K562 (cell line): ENCODE measurements around the gene DPM1. TPM values are rescaled to one million over a fixed set of nuclear protein-coding genes. Genes with fewer than 3 reads are reported as not detected.
A peak's percentile ranks its signal among the peaks of the same experiment; 100 is the strongest.

Experiments
- BRD9 ChIP-seq: fragments of 450-650 bp; IDR thresholded peaks from 2 replicates; pipeline ENCODE4 v1.6.1; 2018; ENCODE audit warnings: low read depth; ENCODE audit not compliant: partially characterized antibody
- CBFA2T2 ChIP-seq: fragments of 450-650 bp; conservative IDR thresholded peaks from 2 replicates; pipeline ENCODE4 v1.6.1; 2017; ENCODE audit warnings: mild to moderate bottlenecking
- EWSR1 ChIP-seq: fragments of 450-650 bp; IDR thresholded peaks from 2 replicates; pipeline ENCODE4 v1.6.1; 2018; ENCODE audit warnings: borderline replicate concordance, mild to moderate bottlenecking, low read depth, moderate library complexity; ENCODE audit not compliant: partially characterized antibody
- HMG20A ChIP-seq: fragments of 450-650 bp; formaldehyde crosslinking; conservative IDR thresholded peaks from 2 replicates; pipeline ENCODE4 v1.4.0; 2020; ENCODE audit warnings: mild to moderate bottlenecking, mixed read lengths
- IFI16 ChIP-seq: fragments of 250-450 bp; sonication (Bioruptor Pico); IDR thresholded peaks from 2 replicates; pipeline ENCODE4 v2.1.2; 2022; ENCODE audit warnings: mild to moderate bottlenecking, inconsistent platforms
- KLF10 ChIP-seq: fragments of 250-450 bp; sonication (Bioruptor Pico); IDR thresholded peaks from 2 replicates; pipeline ENCODE4 v1.6.1; 2021; ENCODE audit warnings: matching md5 sums
- MCM5 ChIP-seq: fragments of 450-650 bp; IDR thresholded peaks from 2 replicates; pipeline ENCODE4 v1.6.1; 2016; ENCODE audit warnings: low read depth
- NR1H2 ChIP-seq: sonication (generic); formaldehyde crosslinking; IDR thresholded peaks from 2 replicates; pipeline ENCODE4 v1.4.0; 2020; ENCODE audit warnings: mild to moderate bottlenecking, missing genetic modification reagents
- PYGO2 ChIP-seq: fragments of 450-650 bp; IDR thresholded peaks from 2 replicates; pipeline ENCODE4 v1.6.1; 2016; ENCODE audit warnings: mild to moderate bottlenecking, missing genetic modification characterization, moderate library complexity, missing compliant biosample characterization
- SRSF7 ChIP-seq: fragments of 200-400 bp; formaldehyde crosslinking; optimal IDR thresholded peaks from 2 replicates; pipeline ENCODE3; 2017; ENCODE audit warnings: mild to moderate bottlenecking, low read depth, low read length
- STAT5A ChIP-seq: IDR thresholded peaks from 2 replicates; pipeline ENCODE4 v1.6.1; 2012; ENCODE audit warnings: low read length, inconsistent platforms, borderline replicate concordance
- ZFP1 ChIP-seq: fragments of 450-650 bp; formaldehyde crosslinking; IDR thresholded peaks from 2 replicates; pipeline ENCODE4 v1.4.0; 2020; ENCODE audit warnings: mild to moderate bottlenecking, mixed read lengths
- ZNF274 ChIP-seq: IDR thresholded peaks from 2 replicates; pipeline ENCODE4 v1.6.1; 2011; ENCODE audit warnings: low read depth, mild to moderate bottlenecking, low read length, moderate library complexity, borderline replicate concordance
- polyA plus RNA-seq, 8 experiments: library from polyadenylated mRNA; depleted of rRNA in 4 of 8; stranded (reverse) in 5 of 8; unstranded in 3 of 8; fragments of >200 nt; fragmentation: Nextera tagmentation in 2 of 8; fragmentation: Illumina TruSeq in 1 of 8; extraction: Ambion mirVana in 2 of 8; extraction: Trizol in 1 of 8; gene quantifications; 2 replicates each; pipeline versions ENCODE4 v1.2.1 to v1.2.3, GENCODE V29; 2011 to 2014; ENCODE audit warnings: inconsistent platforms in 1 of 8, missing spikeins in 1 of 8
- total RNA-seq, 7 experiments: library from RNA; depleted of rRNA in 6 of 7; stranded (reverse); fragments of >200 nt in 6 of 7; fragmentation: Illumina TruSeq in 2 of 7; extraction: Trizol in 2 of 7; gene quantifications; 2 replicates each; pipeline versions ENCODE4 v1.2.1 to v1.2.3, GENCODE V29; 2011 to 2021; ENCODE audit warnings: low replicate concordance in 1 of 7
- TF ChIP-seq, protein P1 (sequence below): fragments of 450-650 bp; IDR thresholded peaks from 2 replicates; pipeline ENCODE4 v1.6.1; 2016; ENCODE audit warnings: mild to moderate bottlenecking, moderate library complexity
- TF ChIP-seq, protein P2 (sequence below): sonication (generic); formaldehyde crosslinking; IDR thresholded peaks from 2 replicates; pipeline ENCODE4 v1.9.0; 2022; ENCODE audit warnings: mild to moderate bottlenecking, missing genetic modification reagents
- TF ChIP-seq, protein P3 (sequence below): sonication (generic); formaldehyde crosslinking; IDR thresholded peaks from 2 replicates; pipeline ENCODE4 v1.8.0; 2022; ENCODE audit warnings: missing genetic modification reagents, mild to moderate bottlenecking, moderate library complexity, borderline replicate concordance

The DPM1 gene
- total and polyA plus RNA-seq, 9 of the 15 experiments (the other 6 are each of a cell fraction or from before 2014, with no cell fraction given), result 75.2 to 190 (median 153) TPM

DNA sequence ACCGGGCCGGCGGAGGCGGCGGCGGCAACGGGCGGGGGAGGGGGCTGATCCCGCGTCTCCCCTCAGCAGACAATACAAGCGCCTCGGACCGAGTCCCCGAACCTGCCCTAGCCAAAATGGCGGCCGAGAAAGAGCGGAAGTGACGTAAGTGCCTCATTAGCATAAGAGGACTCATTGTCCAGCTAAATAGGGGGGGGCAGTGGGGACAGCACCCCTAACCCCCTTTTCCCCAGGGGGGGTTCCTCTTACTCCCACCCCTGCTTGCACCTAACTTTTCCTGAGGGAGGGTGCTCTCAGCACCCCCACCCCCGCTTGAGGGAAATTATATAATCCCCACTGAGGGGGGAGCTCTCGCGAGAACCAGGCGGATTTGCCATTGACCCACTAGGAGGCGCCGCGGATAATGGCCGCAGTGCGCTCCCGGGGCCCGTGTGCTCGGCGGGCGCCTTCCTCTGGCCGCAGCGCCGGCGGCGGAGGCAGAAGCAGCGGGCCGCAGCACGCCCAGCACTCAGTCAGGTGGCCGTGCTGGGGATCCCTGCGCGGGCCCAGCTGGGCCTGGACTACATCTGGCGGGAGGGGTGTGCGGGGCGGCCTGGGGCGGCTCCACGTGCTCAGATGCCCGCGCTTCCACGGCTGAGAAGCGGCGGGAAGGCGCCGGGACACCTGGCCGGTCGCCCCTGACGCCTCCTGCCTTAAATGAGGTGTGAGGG is 26.9 kb downstream of the DPM1 start, which contains the start of gene ADNP (continued):
- TF ChIP-seq, protein P1, sequence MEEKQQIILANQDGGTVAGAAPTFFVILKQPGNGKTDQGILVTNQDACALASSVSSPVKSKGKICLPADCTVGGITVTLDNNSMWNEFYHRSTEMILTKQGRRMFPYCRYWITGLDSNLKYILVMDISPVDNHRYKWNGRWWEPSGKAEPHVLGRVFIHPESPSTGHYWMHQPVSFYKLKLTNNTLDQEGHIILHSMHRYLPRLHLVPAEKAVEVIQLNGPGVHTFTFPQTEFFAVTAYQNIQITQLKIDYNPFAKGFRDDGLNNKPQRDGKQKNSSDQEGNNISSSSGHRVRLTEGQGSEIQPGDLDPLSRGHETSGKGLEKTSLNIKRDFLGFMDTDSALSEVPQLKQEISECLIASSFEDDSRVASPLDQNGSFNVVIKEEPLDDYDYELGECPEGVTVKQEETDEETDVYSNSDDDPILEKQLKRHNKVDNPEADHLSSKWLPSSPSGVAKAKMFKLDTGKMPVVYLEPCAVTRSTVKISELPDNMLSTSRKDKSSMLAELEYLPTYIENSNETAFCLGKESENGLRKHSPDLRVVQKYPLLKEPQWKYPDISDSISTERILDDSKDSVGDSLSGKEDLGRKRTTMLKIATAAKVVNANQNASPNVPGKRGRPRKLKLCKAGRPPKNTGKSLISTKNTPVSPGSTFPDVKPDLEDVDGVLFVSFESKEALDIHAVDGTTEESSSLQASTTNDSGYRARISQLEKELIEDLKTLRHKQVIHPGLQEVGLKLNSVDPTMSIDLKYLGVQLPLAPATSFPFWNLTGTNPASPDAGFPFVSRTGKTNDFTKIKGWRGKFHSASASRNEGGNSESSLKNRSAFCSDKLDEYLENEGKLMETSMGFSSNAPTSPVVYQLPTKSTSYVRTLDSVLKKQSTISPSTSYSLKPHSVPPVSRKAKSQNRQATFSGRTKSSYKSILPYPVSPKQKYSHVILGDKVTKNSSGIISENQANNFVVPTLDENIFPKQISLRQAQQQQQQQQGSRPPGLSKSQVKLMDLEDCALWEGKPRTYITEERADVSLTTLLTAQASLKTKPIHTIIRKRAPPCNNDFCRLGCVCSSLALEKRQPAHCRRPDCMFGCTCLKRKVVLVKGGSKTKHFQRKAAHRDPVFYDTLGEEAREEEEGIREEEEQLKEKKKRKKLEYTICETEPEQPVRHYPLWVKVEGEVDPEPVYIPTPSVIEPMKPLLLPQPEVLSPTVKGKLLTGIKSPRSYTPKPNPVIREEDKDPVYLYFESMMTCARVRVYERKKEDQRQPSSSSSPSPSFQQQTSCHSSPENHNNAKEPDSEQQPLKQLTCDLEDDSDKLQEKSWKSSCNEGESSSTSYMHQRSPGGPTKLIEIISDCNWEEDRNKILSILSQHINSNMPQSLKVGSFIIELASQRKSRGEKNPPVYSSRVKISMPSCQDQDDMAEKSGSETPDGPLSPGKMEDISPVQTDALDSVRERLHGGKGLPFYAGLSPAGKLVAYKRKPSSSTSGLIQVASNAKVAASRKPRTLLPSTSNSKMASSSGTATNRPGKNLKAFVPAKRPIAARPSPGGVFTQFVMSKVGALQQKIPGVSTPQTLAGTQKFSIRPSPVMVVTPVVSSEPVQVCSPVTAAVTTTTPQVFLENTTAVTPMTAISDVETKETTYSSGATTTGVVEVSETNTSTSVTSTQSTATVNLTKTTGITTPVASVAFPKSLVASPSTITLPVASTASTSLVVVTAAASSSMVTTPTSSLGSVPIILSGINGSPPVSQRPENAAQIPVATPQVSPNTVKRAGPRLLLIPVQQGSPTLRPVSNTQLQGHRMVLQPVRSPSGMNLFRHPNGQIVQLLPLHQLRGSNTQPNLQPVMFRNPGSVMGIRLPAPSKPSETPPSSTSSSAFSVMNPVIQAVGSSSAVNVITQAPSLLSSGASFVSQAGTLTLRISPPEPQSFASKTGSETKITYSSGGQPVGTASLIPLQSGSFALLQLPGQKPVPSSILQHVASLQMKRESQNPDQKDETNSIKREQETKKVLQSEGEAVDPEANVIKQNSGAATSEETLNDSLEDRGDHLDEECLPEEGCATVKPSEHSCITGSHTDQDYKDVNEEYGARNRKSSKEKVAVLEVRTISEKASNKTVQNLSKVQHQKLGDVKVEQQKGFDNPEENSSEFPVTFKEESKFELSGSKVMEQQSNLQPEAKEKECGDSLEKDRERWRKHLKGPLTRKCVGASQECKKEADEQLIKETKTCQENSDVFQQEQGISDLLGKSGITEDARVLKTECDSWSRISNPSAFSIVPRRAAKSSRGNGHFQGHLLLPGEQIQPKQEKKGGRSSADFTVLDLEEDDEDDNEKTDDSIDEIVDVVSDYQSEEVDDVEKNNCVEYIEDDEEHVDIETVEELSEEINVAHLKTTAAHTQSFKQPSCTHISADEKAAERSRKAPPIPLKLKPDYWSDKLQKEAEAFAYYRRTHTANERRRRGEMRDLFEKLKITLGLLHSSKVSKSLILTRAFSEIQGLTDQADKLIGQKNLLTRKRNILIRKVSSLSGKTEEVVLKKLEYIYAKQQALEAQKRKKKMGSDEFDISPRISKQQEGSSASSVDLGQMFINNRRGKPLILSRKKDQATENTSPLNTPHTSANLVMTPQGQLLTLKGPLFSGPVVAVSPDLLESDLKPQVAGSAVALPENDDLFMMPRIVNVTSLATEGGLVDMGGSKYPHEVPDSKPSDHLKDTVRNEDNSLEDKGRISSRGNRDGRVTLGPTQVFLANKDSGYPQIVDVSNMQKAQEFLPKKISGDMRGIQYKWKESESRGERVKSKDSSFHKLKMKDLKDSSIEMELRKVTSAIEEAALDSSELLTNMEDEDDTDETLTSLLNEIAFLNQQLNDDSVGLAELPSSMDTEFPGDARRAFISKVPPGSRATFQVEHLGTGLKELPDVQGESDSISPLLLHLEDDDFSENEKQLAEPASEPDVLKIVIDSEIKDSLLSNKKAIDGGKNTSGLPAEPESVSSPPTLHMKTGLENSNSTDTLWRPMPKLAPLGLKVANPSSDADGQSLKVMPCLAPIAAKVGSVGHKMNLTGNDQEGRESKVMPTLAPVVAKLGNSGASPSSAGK, result peak; percentile 99
- TF ChIP-seq STAT5A (peak; percentile 34; the same call in 1 of the 2 replicates), SRSF7 (no peak), BRD9 (peak; percentile 13), ZNF274 (peak; percentile 42; the same call in 1 of the 2 replicates), HMG20A (CRISPR knock-in tag) (no peak), NR1H2 (CRISPR knock-in tag) (peak; percentile 41; the same call in 1 of the 2 replicates), MCM5 (no peak), IFI16 (CRISPR knock-in tag) (0 out of 2 replicates have a peak, but pooled peaks have one; percentile 5), ZFP1 (no peak), CBFA2T2 (no peak; the same call in 1 of the 2 replicates), KLF10 (CRISPR knock-in tag) (no peak), PYGO2 (tag) (no peak), EWSR1 (no peak)
- TF ChIP-seq, protein P2, sequence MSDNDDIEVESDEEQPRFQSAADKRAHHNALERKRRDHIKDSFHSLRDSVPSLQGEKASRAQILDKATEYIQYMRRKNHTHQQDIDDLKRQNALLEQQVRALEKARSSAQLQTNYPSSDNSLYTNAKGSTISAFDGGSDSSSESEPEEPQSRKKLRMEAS (CRISPR knock-in tag), result peak; percentile 99
- TF ChIP-seq, protein P3, sequence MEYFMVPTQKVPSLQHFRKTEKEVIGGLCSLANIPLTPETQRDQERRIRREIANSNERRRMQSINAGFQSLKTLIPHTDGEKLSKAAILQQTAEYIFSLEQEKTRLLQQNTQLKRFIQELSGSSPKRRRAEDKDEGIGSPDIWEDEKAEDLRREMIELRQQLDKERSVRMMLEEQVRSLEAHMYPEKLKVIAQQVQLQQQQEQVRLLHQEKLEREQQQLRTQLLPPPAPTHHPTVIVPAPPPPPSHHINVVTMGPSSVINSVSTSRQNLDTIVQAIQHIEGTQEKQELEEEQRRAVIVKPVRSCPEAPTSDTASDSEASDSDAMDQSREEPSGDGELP (CRISPR knock-in tag), result peak; percentile 100
